Measurements from ENCODE around the gene ODR4.

DNA sequence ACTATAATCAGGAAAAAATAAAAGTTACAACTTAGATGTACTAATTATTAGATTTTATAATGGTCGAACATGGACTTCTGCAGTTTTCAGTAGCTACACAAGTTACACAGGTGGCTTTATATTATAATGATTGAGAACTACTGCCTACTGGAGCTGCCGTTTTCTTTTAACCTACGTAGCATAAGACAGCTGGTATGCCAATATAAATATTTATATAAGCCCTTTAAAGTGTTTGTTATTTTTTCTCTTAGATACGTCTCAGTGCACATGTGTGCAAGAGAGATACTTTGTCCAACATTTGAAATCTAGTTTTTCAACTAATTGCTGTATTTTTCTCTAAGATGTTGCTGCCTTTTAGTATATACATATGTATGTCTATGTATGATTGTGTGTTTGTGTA, 42.9 kb downstream of the ODR4 start:
- TF ChIP-seq, protein P1, sequence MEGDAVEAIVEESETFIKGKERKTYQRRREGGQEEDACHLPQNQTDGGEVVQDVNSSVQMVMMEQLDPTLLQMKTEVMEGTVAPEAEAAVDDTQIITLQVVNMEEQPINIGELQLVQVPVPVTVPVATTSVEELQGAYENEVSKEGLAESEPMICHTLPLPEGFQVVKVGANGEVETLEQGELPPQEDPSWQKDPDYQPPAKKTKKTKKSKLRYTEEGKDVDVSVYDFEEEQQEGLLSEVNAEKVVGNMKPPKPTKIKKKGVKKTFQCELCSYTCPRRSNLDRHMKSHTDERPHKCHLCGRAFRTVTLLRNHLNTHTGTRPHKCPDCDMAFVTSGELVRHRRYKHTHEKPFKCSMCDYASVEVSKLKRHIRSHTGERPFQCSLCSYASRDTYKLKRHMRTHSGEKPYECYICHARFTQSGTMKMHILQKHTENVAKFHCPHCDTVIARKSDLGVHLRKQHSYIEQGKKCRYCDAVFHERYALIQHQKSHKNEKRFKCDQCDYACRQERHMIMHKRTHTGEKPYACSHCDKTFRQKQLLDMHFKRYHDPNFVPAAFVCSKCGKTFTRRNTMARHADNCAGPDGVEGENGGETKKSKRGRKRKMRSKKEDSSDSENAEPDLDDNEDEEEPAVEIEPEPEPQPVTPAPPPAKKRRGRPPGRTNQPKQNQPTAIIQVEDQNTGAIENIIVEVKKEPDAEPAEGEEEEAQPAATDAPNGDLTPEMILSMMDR (conservative IDR thresholded peaks at IDR 0.05) = no peak
- no peak for TF ChIP-seq EZH2 (IDR thresholded peaks at IDR 0.05; ENCODE audit: low read depth)
